GM19043 (cell line): Measurements from ENCODE around the gene MICAL2.

Experiments used
- ATAC-seq: cut with Tn5 transposase; IDR thresholded peaks from one replicate; pipeline ENCODE4 v1.9.1; 2021; ENCODE audit warnings: low read depth; ENCODE audit not compliant: unreplicated experiment

MICAL2 gene

GRCh38 chr11:12165237-12165875 lies 55.0 kb downstream of the MICAL2 start:
- ATAC-seq: peak; percentile 54

GRCh38 chr11:12166299-12167060 lies 56.1 kb downstream of the MICAL2 start:
- no peak for ATAC-seq

GRCh38 chr11:12167061-12168000 lies 56.9 kb downstream of the MICAL2 start:
- ATAC-seq: no peak

DNA sequence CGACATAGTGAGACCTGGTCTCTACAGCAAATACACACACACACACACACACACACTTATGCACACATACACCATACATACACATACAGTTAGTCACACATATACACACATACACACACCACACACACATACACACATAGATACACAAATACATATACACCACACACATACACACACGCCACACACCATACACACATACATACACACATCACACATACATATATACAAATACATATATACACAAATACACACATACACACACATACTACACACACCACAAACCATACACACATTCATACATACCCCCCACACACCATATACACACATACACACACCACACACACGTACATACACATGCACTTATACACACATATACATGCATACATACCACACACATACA lies 57.7 kb downstream of the MICAL2 start:
- ATAC-seq: no peak

DNA sequence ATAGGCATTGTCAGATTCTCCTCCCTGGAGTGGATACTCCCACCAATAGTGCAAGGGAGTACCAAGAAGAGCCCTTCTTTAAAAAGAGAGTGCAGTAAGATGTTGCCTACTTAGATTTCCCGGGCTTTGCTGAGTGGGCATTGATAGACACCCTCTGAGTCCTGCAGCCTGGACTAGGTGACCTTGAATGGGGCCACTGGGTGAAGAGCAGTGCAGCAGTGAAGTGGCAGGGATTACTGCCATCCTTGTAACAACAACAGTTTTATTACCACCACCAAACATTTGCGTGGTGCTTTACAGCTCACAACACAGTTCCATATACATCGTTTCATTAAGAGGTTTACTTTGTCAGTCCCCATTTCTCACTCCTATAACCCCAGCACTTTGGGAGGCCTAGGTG lies 59.4 kb downstream of the MICAL2 start:
- ATAC-seq: no peak

- no peak for ATAC-seq
Measured at GRCh38 chr11:12170501-12170900, 60.1 kb downstream of the MICAL2 start.

GRCh38 chr11:12170984-12171383 lies 60.6 kb downstream of the MICAL2 start:
- ATAC-seq: no peak

GRCh38 chr11:12171921-12172320 lies 61.5 kb downstream of the MICAL2 start:
- ATAC-seq: no peak

GRCh38 chr11:12172493-12173013 lies 62.2 kb downstream of the MICAL2 start:
- no peak for ATAC-seq

DNA sequence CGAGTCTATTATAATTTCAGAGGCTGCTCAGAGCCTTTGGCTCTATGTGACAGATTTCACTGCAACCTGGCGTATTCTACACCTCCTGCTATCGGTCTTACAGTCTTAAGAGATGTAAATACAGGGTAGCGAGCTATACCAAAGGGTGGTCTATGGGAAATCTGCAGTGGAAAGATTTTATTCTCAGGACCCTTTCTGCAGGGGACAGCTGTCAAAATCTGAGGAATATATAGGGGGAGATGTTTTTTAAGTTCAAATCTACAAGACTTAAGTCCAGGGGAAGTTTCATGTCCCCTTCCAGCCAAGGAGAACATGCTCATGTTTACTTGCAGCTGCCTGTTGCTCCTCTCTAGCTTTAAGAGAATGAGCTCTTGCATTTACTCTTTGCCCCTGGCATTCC lies 62.7 kb downstream of the MICAL2 start:
- ATAC-seq: no peak

- ATAC-seq: peak; percentile 38
Measured at GRCh38 chr11:12174128-12174476, 63.7 kb downstream of the MICAL2 start.

GRCh38 chr11:12174477-12175143 lies 64.2 kb downstream of the MICAL2 start:
- ATAC-seq: peak; percentile 79

DNA sequence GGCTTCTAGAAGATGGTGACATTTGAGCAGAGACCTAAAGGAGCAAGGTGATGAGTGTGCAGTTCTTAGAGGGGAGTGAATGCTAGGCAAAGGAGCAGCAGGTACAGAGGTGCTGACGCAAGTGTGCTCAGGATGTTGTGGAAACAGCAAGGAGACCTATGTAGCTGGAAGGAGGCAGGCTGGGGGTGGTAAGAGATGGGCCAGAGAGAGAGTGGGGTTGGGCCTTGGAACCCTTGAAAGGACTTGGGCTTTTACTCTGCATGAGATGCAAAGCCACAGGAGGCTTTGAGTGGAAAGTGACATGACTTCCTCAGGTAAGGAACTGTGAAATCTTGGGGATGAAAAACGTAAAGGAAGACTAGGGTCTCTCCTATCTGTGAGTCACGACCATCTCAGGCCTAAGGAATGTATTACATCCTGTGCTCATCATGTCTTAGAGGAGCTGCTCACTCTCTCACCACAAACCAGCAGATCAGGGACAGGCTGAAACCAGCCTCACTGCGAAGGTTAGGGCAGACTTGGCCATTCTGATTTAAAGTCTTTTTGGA lies 65.4 kb downstream of the MICAL2 start:
- no peak for ATAC-seq

DNA sequence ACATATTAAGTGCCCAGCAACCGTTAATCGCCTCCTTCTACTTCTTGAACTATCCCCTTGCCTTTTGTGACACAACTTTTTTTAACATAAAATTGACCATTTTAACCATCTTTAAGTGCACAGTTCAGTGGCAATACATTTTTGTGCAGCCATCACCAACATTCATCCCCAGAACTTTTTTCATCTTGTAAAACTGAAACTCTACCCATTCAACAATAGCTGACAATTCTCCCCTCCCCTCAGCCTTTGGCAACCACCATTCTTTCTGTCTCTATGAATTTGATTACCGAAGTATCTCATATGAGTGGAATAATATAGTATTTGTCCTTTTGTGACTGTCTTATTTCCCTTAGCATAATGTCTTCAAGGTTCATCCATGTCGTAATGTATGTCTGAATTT lies 66.0 kb downstream of the MICAL2 start:
- ATAC-seq: no peak

DNA sequence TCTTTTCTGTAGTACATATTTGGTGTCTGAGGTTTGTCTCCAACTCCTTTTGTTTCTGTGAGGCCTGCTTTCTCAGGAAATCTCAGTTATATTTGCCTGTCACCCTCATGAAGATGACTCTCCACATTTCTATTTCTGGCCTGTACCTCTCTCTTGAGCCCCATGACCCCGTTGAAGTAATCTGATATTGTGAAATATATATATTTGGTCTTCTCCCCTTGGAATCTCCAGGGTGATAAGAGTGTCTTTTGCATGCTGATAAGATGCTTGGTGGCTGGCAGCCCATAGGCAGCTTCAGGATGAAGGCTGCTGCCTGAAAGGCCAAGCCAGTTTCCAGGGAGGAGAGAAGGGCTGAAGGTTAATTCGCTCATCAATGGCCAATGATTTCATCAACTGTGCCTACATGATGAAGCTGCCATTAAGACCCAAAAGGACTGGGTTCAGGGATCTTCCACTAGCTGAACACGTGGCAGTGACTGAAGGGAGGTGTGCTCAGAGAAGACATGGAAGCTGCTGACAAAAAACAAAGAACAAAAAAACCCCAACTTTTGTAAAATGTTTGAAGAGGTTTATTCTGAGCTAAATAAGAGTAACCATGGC lies 67.4 kb downstream of the MICAL2 start:
- ATAC-seq: no peak

DNA sequence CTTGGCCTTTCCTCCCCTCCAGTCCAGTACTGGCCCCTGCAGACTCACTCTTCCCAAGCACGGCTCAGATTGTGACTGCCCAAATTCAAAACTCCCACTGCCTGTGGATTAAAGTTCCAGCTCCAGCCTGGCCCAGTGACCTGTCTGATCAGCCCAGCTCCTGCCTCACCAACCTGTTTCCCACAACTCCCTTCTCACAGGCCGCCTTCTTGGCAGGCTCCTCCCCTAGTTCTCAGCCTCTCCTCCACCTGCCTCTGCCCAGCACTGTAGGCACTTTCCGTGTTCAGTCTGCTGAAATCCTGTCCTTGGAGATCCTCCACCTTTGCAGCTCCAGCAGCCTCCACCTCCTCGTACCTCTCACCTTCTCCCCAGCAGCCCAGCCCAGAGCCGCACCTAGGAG lies 68.6 kb downstream of the MICAL2 start:
- no peak for ATAC-seq

DNA sequence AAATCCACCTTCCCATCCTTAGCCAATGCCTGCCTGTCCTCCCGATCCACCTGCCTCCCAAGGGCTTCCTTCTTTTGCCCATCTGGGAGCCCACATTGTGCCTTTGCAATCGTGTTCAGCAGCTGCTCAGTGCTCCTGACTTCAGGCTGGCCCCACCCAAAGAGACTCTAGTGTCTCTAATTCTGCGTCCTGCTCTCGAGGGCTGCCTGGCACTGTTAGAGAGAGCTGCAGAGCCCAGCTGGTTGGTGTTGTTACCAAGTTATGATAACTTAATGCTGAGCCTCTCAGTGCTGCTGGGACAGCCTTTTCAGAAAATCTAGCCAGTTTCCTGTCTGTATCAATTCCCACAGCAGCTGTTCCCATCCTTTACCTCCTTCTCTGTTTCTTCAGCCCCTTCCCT lies 69.1 kb downstream of the MICAL2 start:
- ATAC-seq: no peak

- no peak for ATAC-seq
Measured at GRCh38 chr11:12180257-12181205, 70.1 kb downstream of the MICAL2 start.

- no peak for ATAC-seq
Measured at GRCh38 chr11:12182302-12182675, 71.9 kb downstream of the MICAL2 start.
